ENCODE results near the gene GPATCH1.

DNA sequence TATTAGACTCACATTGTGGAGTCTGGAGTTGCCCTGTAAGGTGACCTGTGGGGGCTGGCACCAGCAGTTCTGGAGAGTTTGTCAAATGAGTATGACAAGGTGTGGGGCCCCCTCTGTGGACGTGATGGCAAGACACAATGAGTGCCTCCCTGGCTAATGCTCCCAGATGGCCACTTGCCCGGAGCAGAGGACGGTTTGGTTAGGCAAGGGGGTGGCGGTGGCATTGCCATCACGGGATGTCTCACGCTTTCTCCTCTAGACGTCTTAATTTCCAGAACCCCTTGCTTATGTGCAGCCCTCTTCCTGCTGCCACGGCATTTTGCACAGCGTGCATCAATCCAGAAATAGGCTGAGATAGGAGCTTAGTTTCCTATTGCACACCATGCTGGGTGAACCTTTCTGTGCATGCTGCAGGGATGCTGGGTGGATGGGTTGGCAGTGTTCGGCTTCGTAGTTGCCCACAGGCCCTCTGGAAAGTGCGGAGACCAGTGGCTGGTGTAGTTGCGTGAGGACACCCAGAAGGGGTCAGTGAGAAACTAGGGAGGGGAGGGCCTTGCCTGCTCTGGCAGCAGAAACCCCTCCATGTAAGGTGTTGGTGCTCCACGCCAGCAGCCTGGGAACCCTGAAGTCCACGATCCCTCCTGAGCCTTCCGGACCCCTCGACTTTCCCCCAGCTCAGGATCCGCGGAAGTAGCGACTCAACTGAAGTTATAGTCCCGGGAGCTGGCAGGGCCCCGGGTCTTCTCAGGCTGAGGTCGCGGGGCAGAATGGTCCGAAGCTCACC, 95.1 kb downstream of the GPATCH1 start:
- TF ChIP-seq, protein P1, sequence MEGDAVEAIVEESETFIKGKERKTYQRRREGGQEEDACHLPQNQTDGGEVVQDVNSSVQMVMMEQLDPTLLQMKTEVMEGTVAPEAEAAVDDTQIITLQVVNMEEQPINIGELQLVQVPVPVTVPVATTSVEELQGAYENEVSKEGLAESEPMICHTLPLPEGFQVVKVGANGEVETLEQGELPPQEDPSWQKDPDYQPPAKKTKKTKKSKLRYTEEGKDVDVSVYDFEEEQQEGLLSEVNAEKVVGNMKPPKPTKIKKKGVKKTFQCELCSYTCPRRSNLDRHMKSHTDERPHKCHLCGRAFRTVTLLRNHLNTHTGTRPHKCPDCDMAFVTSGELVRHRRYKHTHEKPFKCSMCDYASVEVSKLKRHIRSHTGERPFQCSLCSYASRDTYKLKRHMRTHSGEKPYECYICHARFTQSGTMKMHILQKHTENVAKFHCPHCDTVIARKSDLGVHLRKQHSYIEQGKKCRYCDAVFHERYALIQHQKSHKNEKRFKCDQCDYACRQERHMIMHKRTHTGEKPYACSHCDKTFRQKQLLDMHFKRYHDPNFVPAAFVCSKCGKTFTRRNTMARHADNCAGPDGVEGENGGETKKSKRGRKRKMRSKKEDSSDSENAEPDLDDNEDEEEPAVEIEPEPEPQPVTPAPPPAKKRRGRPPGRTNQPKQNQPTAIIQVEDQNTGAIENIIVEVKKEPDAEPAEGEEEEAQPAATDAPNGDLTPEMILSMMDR (conservative IDR thresholded peaks at IDR 0.05; ENCODE audit: low read length) = no peak
- TF ChIP-seq EZH2phosphoT487 (IDR thresholded peaks at IDR 0.05; ENCODE audit: borderline replicate concordance) = no peak

All from Loucy (cell line).